Measurements from ENCODE around the gene TOX4.
"Not testable (repeated sequence)": the region's sequence is repeated elsewhere in the genome, so short reads cannot be mapped to it uniquely, and the experiment has no call there.

The TOX4 gene

DNA sequence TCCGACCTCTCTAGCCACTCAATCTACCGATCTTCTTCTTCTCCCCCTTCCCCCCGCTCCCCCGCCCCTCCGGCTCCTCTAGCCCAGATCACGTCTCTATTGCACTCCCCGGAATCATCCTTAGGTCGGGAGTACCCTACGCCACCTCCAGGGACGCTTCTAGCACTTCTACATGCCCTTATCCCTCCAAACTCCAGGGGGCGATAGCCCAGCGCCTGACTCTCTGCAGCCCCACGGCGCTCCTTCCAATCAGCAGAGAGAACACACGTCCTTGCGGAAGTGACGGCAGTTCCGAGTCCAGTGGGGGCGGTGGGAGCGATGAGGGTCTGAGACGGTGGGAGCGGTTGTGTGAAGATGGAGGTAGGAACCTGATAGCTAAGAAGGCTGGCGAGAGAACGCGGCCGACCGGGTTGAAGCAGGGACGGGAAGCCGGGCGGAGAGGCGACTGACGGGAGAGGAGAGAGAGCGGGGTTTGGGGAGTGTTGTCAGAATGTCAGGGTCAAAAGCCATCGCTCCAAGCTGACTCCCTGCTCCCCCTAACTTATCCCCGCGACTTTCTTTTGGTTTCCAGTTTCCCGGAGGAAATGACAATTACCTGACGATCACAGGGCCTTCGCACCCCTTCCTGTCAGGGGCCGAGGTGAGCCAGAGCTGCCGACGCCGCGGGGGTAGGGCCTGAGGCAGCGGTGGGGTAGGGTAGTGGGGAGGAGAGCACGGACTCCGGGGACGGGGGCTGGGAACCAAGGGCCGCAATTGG, at the start of gene TOX4, which contains the start of gene RAB2B:
Gene TOX4 (plus strand): TSS at position 271 of the 757 bp plus-strand sequence. CDS start 84 bp downstream, at position 355.
Gene RAB2B (minus strand): TSS at position 35 of the 757 bp plus-strand sequence. CDS start 87 bp downstream, outside the sequence.
- peak; percentile 92 for DNase-seq (ENCODE audit: low read depth)

DNA sequence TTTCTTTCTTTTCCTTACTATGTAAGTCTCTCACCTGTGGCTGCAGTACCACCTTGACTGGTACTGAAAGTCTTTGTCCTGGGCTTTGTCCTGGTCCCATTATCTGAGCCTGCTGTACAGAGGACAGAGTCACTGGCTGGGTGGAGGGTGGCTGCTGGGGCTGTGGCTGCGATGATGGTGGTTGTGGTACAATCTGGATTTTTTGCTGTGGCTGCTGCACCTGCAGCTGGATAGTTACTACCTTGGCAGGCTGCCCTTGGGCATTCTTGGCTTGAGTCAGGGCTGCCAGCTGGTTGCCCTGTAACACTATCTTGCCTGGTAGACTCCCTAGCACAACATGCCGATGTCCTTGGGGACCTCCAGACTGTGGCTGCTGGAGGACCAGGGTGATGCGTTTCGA, 48.1 kb upstream of the TOX4 start:
- no peak for DNase-seq (ENCODE audit: low read depth)

DNA sequence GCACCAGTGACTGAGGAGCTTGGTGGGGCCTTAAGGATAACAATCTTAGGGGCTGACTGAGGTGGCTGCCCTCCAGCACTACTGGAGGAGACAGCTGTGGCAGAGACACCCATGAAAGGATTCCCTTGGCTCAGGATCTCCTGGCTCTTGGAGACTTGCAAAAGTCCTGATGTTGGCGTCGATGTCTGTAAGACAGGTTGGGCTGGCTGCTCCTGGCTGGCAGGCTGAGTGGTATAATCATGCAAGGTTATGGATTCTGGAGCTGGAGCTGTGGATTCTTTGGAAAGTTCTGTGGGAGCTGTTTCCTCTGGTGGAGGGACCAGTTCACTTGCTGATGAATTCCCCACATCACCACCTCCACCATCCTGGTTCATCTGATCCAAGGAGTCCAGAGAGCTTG, 45.9 kb upstream of the TOX4 start:
- DNase-seq (ENCODE audit: low read depth), result no peak

DNA sequence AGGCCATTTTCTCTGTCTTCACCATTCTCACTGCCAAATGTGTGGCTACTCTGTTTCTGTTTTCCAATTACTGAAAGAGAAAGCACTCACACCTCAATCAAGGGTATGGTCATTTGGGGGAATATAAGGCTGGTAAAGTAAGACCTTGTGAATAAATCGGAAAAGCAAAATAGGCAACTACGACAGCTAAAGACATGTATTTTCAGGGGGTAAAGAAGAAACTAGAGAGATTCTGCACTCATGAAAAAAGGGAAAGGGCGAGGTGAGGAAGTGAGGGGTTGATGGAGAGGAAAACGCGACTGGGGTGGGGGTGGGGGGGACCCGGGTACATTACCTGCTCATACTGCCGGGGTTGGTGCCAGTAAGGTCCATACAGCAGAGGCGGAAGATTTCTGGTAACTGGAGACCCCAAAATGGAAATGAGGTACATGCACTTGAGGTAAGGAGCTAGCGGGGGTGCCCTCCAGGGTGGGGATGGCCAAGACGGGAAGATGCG, 40.4 kb upstream of the TOX4 start:
- DNase-seq (ENCODE audit: low read depth), result no peak

DNA sequence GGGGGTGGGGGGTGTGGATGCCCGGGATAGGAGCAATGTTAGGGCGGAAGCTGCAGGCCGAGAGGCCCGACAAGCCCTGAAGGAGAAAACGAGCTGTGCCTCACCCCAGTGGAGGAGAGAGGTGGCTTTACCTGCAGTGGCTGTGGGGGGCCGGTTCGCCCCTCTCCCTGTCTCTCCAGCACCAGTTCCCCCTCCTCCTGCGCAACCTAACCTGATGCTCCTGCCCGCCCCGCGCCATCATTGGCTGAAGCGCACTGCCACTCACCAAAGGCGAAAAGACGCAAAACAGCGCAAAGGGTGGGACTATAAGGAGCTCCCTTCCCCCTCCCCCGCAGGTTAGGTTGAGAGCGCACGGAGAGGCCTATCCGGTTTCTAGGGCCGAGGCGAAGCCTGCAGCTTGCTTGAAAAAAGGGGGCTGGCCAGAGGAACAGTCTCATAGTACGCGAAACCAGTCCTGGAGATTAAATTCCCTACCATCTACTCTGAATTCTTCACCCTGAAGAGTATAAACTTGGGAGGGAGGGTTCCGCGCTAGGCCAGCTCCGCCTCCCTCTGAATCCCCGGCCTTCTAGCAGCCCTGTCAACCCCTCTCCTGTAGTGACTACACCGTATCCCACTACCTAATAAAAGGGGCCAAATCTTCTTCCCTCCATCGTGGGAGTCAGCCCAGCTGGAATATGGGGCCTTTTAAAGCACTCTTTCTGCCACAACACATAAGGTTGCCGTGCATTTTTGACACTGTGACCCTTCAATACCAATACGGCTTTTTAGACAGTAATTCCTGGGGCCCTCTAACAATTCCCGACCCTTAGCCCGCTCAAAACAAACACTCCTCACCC, 39.7 kb upstream of the TOX4 start:
- peak; percentile 97 for DNase-seq (ENCODE audit: low read depth)

DNA sequence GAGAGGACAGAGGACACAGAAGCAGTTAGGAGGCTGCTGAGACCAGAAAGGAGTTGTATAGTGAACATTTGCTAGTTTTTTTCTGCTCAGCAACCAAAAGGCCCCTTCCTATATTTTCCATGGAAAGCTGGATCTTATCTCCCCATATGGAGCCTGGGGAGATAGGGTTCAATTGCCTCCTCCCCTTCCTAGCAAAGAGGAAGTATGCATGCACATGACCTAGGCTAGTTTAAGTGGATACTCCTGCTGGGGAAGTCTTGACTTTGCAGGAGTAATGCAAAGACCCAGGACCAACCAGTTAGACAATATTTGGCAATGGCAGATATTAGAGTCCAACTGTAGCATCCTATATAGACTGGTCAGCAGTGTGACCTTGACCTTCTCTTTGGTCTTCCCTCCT, 36.1 kb upstream of the TOX4 start:
- no peak for DNase-seq (ENCODE audit: low read depth)

DNA sequence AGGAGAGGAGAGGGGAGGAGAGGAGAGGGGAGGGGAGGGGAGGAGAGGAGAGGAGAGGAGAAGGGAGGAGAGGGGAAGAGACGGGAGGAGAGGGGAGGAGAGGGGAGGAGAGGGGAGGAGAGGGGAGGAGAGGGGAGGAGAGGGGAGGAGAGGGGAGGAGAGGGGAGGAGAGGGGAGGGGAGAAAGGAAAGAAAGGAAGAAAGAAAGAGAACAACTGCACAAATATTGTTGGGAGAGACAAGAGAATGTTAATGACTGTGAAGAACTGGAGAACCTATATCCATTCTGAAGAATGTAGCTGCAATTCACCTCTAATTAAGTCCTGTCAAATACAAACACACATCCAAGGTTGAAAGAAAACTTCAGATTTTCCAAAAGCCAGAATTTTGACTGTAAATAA, 34.3 kb upstream of the TOX4 start:
- not testable (repeated sequence) for DNase-seq (ENCODE audit: low read depth)

DNA sequence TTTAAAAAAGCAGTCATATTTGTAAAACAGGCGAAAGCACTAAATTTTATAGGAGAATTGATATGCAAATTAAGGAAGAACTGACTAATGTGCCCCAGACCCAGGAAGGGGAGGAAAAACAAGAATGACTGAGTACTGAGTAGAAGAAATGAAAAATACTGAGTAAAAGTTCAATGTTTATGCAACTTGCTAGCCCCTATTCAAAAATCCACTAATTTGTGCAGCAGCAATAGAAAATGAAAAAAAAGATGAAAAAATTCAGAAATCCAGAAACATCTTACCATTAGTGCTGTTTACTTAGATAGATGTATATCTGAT, 27.1 kb upstream of the TOX4 start:
- no peak for DNase-seq (ENCODE audit: low read depth)

DNA sequence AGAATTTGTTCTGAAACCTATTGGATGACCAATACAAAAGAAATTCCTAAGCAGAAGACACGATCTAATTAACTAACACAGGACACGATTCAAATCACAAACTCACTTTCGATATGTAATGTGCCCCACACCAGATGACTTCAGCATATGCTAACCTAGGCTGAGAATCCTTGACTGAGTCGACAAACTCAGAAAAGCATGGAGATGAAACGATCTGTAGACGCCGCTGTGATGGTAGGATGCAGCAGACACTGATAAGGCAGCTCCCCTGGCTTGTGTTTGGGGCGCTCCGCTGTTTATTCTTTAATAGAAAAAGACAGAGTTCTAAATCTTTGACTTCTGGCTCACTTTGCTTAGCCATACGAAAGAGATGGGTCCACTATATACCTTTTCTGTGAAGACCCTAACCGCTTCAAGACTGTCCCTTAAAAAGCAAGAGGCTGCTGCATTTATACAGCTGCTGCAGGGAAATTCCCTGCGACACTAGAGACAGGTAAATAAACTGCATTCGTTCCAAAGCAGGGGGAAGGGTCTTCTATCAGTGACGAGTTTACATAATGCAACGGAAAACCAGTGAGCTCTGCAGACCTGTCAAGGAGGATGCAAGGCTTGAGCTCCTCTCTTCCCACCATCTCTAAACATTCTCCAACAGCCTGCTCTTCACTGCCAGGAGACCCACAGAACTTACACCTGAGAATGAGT, 22.0 kb upstream of the TOX4 start:
- DNase-seq (ENCODE audit: low read depth), result no peak

DNA sequence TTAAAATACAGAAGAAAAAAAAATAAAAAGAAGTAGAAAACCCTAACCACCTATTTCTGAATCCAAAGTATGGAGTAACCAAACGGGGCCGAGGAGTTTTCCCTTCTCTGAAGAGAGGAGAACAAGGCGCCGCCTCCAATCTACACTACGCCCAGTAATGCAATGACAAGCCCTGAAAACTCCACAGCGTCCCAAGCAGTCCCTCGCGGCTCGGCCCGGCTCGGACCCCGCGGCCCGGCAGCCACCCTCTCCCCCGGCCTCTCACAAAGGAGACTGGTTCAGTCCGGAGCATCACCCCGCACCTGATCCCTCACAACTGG, 21.4 kb upstream of the TOX4 start:
- no peak for DNase-seq (ENCODE audit: low read depth)

DNA sequence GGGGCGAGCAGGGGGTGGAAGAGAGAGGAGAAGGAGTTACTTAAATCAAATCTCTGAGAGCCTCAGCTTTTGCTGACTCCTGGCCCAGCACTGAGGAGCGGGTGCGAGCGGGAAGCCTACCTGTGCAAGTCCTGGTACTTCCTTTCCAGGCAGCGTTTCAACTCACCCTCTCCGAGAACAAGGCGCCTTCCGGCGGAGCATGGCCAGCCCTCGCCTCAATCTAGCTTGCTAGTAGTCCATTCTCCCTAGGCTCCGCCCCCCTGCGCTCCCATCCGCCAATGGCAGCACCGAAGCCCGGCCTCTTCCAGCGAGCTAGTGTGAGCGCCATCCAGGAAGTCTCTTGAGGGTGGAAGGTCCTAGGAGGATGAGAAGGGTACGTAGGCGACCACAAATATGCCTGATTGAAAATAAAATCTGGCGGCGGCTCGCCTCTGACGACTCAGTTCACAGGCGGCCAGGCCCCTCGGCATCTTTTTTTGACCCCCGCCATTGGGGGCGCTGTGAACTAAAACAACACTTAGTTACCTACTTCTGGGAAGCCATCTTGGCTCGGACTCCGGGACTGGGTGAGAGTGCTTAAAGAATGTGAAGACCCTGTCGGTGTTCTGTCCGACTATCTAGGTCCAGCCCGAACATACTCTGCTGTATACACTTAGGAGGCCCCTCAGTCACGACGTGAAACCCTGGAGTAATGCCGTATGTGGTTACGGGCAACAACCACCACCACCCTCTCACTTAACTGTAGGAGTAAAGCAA, 20.9 kb upstream of the TOX4 start, which contains the start of gene CHD8:
Gene CHD8 (minus strand): TSS at position 212 of the 756 bp plus-strand sequence. CDS start 24,480 bp downstream, outside the sequence.
- DNase-seq (ENCODE audit: low read depth), result peak; percentile 98

DNA sequence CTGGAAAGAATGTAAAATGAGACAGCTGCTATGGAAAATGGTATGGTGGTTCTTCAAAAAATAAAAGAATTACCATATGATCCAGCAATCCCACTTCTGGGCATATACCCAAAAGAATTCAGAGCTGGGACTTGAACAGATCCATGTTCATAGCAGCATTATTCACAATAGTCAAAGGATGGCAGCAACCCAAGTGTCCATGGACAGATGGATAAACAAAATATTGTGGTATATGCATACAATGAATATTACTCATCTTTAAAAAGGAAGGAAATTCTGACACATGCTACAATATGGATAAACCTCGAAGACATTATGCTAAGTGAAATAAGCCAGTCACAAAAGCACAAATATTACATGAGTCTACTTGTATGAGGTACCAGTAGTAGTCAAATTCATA, 9.4 kb upstream of the TOX4 start:
- no peak for DNase-seq (ENCODE audit: low read depth)

DNA sequence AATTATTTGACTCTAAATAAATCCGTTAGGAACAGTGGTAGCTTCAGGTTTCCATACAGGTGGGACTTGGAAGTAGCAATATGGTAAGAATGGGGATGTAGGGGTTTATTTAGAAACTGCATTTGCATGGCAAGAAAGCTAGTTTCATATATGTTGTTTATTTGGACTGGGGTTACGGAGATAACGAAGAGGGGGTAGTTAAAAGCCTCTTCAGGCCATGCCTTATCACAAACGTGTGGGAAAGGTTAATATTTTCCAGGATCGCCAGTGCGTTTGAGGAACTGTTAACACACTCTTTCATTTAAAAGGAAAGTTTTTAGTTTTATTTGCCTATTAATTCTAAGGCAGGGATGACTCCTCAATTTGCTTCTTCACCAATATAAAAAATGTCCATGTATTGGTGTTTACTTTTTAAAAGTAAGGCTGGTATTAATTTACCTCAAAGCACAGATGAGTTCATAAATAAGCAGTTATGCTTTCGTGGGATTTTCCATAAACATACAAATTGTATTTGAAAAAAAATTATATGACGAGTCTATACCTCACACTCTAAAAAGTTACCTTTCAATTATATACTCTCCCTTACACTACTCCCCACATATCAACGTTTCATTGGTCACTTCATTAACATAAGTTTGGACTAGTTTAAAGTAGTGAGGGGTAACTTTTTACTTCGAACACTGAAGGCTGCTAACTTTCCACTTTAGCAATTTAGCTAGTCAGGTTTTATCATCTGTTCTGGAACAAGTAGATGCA, 1.1 kb upstream of the TOX4 start:
- DNase-seq (ENCODE audit: low read depth), result no peak

DNA sequence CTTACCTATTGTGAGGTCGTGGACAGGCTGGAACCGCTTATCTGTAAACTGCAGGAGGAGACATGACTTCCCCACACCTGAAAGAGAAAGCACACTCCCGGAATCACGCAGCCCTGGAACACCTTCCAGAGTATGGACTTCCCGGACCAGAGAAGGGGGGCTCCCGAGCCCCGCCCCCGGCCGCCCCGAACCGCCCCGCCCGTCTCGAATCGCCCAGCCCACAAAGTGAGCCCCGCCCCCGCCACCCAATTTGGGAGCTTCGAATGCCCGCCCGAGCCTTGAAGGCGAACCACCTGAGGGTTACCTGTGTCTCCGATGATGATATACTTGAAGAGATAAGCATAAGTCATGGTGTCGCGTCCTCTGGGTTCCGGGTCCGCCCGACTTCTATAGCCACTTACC, 471 bp upstream of the TOX4 start:
- DNase-seq (ENCODE audit: low read depth), result peak; percentile 80

DNA sequence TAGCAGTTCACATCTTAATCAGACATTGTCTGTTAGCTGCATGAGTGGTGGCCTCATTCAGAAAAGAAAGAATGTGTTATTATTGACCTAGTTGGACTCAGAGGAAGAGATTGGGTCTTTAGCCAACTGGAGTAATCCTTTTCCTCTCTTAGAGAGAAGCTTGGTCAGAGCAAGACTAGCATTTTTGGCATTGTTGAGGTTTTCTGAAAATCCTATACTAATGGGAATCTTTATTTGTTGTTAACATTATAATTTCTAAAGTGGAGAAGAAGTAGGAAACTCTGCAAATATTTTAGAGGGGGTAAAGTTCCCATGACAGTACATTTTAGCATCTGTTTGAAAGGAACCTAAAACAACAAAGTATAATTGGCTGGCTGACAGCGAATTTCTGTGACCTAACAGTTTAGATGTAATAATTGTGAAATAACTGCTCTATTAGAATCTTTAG, 9.7 kb downstream of the TOX4 start:
- no peak for DNase-seq (ENCODE audit: low read depth)

DNA sequence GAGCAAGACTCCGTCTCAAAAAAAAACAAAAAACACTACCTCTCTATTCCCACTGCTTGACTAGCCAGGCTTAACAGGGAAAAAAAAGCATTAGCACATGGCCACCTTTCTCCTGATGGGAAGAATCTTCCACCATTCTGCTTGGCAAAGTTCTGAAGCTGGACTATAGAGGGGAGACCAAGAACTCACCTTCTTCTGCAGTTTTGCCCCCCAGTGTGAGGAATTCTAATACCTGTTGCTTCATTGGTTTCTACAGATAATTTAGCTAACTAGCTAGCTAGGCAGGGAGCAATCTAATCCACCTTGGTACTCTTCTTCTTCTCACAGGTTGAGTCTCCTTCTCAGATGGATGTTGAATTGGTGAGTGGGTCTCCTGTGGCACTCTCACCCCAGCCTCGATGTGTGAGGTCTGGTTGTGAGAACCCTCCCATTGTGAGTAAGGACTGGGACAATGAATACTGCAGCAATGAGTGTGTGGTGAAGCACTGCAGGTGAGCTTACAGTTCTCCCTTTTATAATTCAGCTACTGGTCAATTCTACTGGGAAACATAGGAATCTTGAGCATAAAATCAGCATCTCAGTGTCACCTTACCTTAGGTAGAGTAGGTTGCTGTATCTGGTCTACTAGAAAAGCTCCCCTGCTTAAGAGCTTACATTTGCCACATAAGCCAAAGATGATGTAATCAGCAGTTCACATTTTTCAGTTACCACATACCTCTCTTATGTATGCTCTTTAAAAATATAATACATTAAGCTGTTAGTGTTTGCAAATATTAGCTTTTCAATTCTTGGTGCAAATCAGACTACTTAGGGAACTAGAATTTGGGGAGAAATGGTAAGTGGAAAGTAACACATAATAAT, 18.1 kb downstream of the TOX4 start:
- DNase-seq (ENCODE audit: low read depth), result no peak

DNA sequence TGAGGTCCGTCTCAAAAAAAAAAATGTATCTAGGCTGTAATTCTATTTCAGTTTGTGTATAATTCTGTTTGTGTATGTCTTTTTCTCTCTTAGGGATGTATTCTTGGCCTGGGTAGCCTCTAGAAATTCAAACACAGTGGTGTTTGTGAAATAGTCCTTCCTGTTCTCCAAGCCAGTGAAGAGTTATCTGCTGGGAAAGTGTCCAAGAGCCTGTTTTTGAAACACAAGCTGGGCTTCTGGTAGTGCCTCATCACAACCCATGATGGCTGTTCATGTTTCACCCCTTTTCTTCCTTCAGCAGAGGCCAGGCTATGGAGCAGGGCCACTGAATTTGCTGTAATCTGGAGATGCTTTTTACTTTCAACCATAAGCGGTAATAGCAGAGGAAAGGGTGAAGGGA, 19.5 kb downstream of the TOX4 start:
- DNase-seq (ENCODE audit: low read depth), result no peak

DNA sequence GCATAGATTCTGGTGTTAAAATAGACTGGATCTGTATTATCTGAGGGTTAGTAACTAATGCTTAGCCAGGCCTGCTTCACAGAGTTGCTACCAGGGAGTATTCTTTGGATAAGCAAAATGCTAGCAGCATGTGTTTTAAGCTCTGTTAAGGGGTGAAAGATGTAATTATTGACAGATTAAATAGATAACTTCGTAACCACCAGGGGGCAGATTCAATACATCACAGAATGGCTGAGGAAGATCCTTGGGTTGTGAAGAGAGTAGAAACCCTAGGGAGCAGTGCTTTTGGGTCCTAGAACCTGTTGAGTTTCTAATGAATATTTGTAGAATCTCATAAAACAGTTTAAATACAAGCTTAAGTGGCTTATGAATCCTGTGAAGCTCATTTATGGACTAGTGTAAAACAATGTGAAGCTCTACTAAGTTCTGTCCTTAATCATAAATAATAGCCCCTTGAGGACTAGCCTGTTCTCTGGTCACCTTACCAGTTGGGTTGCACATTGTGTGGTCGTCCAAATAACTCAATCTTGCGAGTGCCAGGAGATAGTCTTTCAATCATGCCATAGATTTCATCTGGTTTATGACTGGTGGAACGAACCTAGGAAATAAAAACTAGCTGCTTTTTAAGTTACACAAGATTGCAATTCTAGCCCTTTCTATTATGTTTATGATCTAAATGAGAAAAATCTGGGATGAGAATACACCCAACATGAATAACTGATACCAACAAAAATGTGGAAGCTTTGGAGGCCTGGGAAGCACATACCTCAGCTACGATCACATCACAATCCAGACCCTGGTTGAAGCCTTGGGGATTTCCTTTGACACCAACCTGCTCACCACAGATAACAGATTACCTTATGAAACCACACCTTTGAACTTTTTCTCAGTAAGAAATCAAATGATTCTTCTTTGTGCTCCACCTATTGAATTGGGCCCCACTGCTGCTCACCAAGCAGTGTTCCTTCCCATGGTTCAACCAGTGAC, 21.8 kb downstream of the TOX4 start:
- no peak for DNase-seq (ENCODE audit: low read depth)

DNA sequence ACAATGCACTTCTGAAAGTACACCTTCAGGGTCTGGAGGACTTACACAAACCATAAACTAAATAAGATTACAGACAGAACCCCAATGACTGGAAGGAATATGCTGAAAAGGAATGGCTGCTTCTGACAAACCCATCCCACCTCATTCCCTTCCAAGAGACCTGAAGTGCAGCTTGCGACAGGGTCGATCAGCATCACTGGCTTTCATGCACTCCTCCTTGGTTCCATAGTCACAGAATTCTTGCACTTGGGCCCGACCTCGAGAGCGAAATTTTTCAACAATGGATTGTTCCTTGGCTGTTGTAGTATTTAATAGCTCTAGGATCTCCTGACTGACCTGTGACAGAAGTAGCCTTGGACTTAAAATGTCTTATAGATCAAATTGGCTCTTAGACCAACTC, 24.6 kb downstream of the TOX4 start:
- no peak for DNase-seq (ENCODE audit: low read depth)

Measured in activated T-helper 9 cell treated with anti-CD3 and anti-CD28 coated beads, Interleukin-2, amount 50 U/mL, for 16 hours (primary cell).